ENCODE data around the gene SSBP3.

DNA sequence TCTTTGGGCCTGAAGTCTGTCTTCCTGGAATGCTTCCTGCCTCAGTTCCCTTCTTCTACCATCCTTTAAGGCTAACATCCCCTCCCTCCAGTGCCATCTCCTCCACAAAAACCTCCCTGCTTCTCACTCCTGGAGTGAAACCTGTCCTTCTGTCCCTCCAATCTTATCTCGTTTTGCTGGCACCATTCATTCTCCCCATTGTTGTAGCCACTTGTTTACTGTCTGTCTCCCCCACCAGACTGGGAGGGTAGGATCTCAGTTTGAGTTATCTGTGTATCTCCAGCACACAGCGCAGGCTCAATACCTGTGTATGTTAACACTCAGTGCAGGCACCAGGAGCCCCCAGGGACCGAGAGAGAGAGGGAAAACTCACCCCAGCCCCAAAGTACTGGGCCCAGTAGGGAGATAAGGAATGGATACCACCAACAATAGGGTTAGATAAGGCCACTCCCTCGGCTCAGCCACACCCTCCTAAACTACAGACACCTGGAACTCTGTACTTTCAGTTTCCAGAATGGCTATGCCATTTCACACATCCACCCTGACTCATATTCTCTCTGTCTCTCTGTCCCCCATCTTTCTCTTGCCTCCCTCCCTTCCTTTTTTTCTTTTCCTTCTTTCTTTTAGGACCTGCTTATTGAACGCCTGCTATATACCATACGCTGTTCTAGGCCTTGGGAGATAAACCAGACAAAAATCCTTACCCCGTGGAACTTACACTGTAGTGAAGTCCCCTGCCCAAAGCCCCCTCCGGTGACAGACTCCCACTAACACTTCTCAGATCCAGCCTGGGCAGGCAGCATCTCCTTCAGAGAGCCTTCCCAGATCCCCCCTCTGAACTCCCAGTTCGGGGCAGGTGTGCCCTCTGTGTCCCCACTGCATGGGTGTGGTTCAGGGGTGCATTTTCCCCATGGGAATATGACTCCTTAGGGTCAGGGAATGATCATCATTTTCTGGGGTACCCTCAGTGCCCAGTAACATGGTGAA, 3.3 kb upstream of the SSBP3 start:
- no peak for TF ChIP-seq SUZ12 (IDR thresholded peaks at IDR 0.05; ENCODE audit: extremely low read depth, insufficient read depth, insufficient read length)
- TF ChIP-seq ZNF274 (IDR thresholded peaks at IDR 0.05; ENCODE audit: low read depth, low read length): no peak
- TF ChIP-seq YY1 (IDR thresholded peaks at IDR 0.05; ENCODE audit: insufficient read depth, insufficient read length): no peak
